ENCODE measurements around the gene ARL15.

- TF ChIP-seq CTCF (IDR thresholded peaks at IDR 0.05) = no peak
- no peak for TF ChIP-seq POLR2A (IDR thresholded peaks at IDR 0.05)
- TF ChIP-seq EP300 (IDR thresholded peaks at IDR 0.05) = no peak
Measured at GRCh38 chr5:54073735-54074134, 236.6 kb downstream of the ARL15 start.
